ENCODE results near the gene PLPP6. TPM values are rescaled to one million over a fixed set of nuclear protein-coding genes. Genes with fewer than 3 reads are reported as not detected.

Gene PLPP6
- total RNA-seq, 1 experiment from 2014 or later = 13.4 TPM

- no peaks in the 10 kb centered on the region for H3K27me3 Mint-ChIP-seq (ENCODE audit: low read depth)
- no peak for TF ChIP-seq ZNF232 (CRISPR knock-in tag; IDR thresholded peaks at IDR 0.05)
- DNase-seq (ENCODE audit: low spot score) (no peak), ATAC-seq (no peak)
- no peaks in the 10 kb centered on the region for H3K9me3 Mint-ChIP-seq
- no peaks in the 10 kb centered on the region for H3K36me3 Mint-ChIP-seq
- ChIA-PET CTCF (interaction anchor here (2.3 kb wide), 1 partner anchor 10 kb away, joined by 7 read pairs; no protein-coding TSS in a partner anchor), POLR2A (no interaction called here)
- no peak overlapping the region for H3K4me3 Mint-ChIP-seq
- H3K4me1 Mint-ChIP-seq = peaks cover 13% of the 10 kb centered on the region
- no peak overlapping the region for H3K27ac Mint-ChIP-seq
Measured at GRCh38 chr9:4614627-4615026, 47.5 kb upstream of the PLPP6 start.

DNA sequence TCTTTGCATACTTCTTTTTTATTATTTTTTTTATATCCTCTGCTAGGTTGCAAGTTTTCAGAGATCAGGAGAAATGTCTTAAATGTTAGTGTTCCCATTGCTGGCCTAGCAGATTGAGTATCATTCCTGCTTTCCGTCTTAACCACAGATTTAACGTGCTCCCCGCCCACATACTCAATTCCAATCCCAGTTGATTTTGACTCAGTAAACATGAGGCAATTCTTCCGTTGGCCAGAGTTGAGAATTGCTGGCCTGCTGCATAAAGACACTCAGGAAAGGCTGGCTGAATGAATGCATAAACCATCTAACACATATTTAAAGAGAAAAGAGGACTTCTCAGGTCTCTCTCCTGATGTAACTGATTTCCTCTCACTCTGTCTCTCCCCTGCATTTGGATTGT is 46.8 kb upstream of the PLPP6 start:
- Mint-ChIP-seq H3K27ac (no peak overlapping the region), H3K4me3 (no peak overlapping the region), H3K4me1 (peaks cover 15% of the 10 kb centered on the region), H3K27me3 (ENCODE audit: low read depth) (no peaks in the 10 kb centered on the region), H3K9me3 (no peaks in the 10 kb centered on the region), H3K36me3 (no peaks in the 10 kb centered on the region)
- CTCF ChIA-PET = interaction anchor here (0.6 to 2.3 kb wide), 2 partner anchors 11 to 25 kb away, joined by 3 to 7 read pairs; no protein-coding TSS in a partner anchor
- TF ChIP-seq, protein P1, sequence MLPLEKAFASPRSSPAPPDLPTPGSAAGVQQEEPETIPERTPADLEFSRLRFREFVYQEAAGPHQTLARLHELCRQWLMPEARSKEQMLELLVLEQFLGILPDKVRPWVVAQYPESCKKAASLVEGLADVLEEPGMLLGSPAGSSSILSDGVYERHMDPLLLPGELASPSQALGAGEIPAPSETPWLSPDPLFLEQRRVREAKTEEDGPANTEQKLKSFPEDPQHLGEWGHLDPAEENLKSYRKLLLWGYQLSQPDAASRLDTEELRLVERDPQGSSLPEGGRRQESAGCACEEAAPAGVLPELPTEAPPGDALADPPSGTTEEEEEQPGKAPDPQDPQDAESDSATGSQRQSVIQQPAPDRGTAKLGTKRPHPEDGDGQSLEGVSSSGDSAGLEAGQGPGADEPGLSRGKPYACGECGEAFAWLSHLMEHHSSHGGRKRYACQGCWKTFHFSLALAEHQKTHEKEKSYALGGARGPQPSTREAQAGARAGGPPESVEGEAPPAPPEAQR (CRISPR knock-in tag; IDR thresholded peaks at IDR 0.05) = no peak
- no peak for TF ChIP-seq NFATC4 (CRISPR knock-in tag; IDR thresholded peaks at IDR 0.05)
- TF ChIP-seq CBFB (CRISPR knock-in tag; IDR thresholded peaks at IDR 0.05; ENCODE audit: low read depth) = no peak
- no peak for TF ChIP-seq AFF4 (CRISPR knock-in tag; IDR thresholded peaks at IDR 0.05; ENCODE audit: borderline replicate concordance)
- no peak for TF ChIP-seq MXD4 (CRISPR knock-in tag; IDR thresholded peaks at IDR 0.05; ENCODE audit: borderline replicate concordance)
- TF ChIP-seq, protein P2, sequence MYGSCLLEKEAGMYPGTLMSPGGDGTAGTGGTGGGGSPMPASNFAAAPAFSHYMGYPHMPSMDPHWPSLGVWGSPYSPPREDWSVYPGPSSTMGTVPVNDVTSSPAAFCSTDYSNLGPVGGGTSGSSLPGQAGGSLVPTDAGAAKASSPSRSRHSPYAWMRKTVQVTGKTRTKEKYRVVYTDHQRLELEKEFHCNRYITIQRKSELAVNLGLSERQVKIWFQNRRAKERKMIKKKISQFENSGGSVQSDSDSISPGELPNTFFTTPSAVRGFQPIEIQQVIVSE (CRISPR knock-in tag; IDR thresholded peaks at IDR 0.05; ENCODE audit: borderline replicate concordance) = no peak
- TF ChIP-seq KAT7 (CRISPR knock-in tag; IDR thresholded peaks at IDR 0.05; ENCODE audit: borderline replicate concordance) = no peak
- TF ChIP-seq SOX15 (CRISPR knock-in tag; IDR thresholded peaks at IDR 0.05) = no peak
- TF ChIP-seq NFE2L1 (CRISPR knock-in tag; IDR thresholded peaks at IDR 0.05) = no peak
- no peak for TF ChIP-seq ZNF232 (CRISPR knock-in tag; IDR thresholded peaks at IDR 0.05)
- ATAC-seq (no peak), DNase-seq (ENCODE audit: low spot score) (no peak)
- POLR2A ChIA-PET = no interaction called here

DNA sequence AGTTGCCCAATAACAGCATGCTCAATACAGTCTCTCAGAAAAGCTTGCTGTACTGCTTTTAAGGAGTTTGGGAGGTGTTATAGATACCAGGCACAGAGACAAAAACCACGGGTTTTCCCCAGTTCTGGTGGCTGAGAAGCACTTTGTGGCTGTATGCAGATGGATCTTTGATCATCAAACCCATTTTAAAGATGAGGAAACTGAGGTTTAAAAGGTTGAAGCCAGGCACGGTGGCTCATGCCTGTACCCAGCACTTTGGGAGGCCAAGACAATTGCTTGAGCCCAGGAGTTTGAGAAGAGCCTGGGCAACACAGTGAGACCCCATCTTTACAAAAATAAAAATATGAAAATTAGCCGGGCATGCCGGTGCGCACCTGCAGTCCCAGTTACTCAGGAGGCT is 46.3 kb upstream of the PLPP6 start:
- POLR2A ChIA-PET = no interaction called here
- Mint-ChIP-seq H3K4me3 (no peak overlapping the region), H3K4me1 (peaks cover 20% of the 10 kb centered on the region), H3K9me3 (no peaks in the 10 kb centered on the region), H3K27me3 (ENCODE audit: low read depth) (no peaks in the 10 kb centered on the region), H3K36me3 (no peaks in the 10 kb centered on the region), H3K27ac (no peak overlapping the region)
- ATAC-seq (no peak), DNase-seq (ENCODE audit: low spot score) (no peak)
- CTCF ChIA-PET = interaction anchor here (0.6 to 2.3 kb wide), 2 partner anchors 11 to 24 kb away, joined by 3 to 7 read pairs; no protein-coding TSS in a partner anchor
- TF ChIP-seq ZNF121 (CRISPR knock-in tag; IDR thresholded peaks at IDR 0.05) (0 out of 2 replicates have a peak, but pooled peaks have one; percentile 6), ZNF423 (CRISPR knock-in tag; IDR thresholded peaks at IDR 0.05) (no peak)

DNA sequence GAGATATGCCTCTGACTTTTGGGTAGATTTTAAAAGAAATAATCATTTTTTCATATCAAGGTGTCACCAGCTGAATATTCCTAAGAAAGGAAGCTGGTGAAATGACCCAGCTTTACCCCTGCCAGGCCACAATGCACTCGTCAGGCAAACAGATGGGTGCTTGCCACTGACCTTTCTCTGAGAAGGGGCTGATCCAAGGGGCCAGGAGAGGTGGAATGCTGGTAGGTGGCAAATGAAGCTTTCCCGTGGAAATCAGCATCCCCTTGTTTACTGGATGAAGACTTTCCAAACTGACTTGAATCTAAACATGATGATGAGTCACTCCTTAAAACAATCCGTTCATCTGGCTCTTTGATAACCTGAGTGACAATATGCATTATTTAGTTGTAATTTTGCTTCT is 44.3 kb upstream of the PLPP6 start:
- DNase-seq (ENCODE audit: low spot score) = no peak
- H3K36me3 Mint-ChIP-seq = no peaks in the 10 kb centered on the region
- no peaks in the 10 kb centered on the region for H3K27me3 Mint-ChIP-seq (ENCODE audit: low read depth)
- peak overlapping the region; percentile 88; the same call in 1 of the 2 replicates for H3K27ac Mint-ChIP-seq
- ChIA-PET POLR2A (no interaction called here), CTCF (interaction anchor here (1.0 kb wide), 1 partner anchor 69 kb away, joined by 3 read pairs; no protein-coding TSS in a partner anchor)
- H3K9me3 Mint-ChIP-seq = no peaks in the 10 kb centered on the region
- no peak overlapping the region for H3K4me3 Mint-ChIP-seq
- H3K4me1 Mint-ChIP-seq = peaks cover 39% of the 10 kb centered on the region
- ATAC-seq = no peak
- TF ChIP-seq ZNF396 (CRISPR knock-in tag; IDR thresholded peaks at IDR 0.05; ENCODE audit: borderline replicate concordance) (no peak), JUN (CRISPR knock-in tag; IDR thresholded peaks at IDR 0.05) (no peak), ELF4 (CRISPR knock-in tag; IDR thresholded peaks at IDR 0.05; ENCODE audit: low read depth) (no peak), ESRRA (CRISPR knock-in tag; IDR thresholded peaks at IDR 0.05; ENCODE audit: borderline replicate concordance) (no peak)
- TF ChIP-seq, protein P3, sequence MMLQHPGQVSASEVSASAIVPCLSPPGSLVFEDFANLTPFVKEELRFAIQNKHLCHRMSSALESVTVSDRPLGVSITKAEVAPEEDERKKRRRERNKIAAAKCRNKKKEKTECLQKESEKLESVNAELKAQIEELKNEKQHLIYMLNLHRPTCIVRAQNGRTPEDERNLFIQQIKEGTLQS (CRISPR knock-in tag; conservative IDR thresholded peaks at IDR 0.05) = no peak
- TF ChIP-seq, protein P4, sequence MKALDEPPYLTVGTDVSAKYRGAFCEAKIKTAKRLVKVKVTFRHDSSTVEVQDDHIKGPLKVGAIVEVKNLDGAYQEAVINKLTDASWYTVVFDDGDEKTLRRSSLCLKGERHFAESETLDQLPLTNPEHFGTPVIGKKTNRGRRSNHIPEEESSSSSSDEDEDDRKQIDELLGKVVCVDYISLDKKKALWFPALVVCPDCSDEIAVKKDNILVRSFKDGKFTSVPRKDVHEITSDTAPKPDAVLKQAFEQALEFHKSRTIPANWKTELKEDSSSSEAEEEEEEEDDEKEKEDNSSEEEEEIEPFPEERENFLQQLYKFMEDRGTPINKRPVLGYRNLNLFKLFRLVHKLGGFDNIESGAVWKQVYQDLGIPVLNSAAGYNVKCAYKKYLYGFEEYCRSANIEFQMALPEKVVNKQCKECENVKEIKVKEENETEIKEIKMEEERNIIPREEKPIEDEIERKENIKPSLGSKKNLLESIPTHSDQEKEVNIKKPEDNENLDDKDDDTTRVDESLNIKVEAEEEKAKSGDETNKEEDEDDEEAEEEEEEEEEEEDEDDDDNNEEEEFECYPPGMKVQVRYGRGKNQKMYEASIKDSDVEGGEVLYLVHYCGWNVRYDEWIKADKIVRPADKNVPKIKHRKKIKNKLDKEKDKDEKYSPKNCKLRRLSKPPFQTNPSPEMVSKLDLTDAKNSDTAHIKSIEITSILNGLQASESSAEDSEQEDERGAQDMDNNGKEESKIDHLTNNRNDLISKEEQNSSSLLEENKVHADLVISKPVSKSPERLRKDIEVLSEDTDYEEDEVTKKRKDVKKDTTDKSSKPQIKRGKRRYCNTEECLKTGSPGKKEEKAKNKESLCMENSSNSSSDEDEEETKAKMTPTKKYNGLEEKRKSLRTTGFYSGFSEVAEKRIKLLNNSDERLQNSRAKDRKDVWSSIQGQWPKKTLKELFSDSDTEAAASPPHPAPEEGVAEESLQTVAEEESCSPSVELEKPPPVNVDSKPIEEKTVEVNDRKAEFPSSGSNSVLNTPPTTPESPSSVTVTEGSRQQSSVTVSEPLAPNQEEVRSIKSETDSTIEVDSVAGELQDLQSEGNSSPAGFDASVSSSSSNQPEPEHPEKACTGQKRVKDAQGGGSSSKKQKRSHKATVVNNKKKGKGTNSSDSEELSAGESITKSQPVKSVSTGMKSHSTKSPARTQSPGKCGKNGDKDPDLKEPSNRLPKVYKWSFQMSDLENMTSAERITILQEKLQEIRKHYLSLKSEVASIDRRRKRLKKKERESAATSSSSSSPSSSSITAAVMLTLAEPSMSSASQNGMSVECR (CRISPR knock-in tag; IDR thresholded peaks at IDR 0.05; ENCODE audit: borderline replicate concordance) = no peak
